Measurements from ENCODE around the gene TDRD1. TPM values are rescaled to one million over a fixed set of nuclear protein-coding genes. Genes with fewer than 3 reads are reported as not detected.

The TDRD1 gene
- total and polyA plus RNA-seq, 2 donors (not counting 3 experiments of a cell fraction or from before 2014, with no cell fraction given), result not detected

DNA sequence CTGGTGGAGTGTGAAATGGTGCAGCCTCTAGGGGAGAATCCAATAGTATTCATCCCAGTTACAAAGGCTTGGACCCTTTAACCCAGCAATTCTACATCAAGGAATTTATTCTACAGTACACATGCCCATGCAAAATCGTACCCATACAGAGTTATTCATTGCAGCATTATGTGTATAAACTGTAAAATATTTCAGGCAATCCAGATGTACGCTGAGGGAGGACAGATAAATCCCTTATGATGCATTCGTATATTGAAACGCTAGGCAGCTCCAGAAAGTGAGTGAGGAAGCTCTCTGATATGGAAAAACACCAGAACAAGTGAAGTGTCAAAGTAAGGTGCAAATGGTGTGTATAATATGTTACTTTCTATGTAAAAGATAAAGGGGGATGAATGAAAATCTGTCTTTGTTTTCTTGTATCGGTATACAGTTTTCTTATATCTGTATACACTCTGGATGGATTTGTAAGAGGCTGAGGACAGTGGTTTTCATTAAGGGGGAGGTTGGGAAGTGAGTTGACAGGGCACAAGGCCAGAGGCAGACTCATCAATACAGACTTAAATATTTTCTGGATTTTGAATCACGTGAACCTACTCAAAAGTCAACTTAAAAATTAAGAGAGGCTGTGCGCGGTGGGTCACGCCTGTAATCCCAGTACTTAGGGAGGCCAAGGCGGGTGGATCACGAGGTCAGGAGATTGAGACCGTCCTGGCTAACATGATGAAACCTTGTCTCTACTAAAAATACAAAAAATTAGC lies 77.0 kb downstream of the TDRD1 start:
- Histone ChIP-seq H3K4me2 (ENCODE audit: insufficient read depth, low read length) (no peak overlapping the region), H3K36me3 (ENCODE audit: control insufficient read depth in 2 of 2, extremely low read depth in 1 of 2, insufficient read depth in 2 of 2, low read length in 2 of 2) (no peaks in the 10 kb centered on the region), H3K27ac (ENCODE audit: insufficient read depth, low read depth, low read length) (no peak overlapping the region), H3K9me3 (replicated peaks; ENCODE audit: control insufficient read depth, insufficient read depth, low read length) (no peaks in the 10 kb centered on the region), H4K20me1 (replicated peaks; ENCODE audit: control insufficient read depth, extremely low read depth, insufficient read depth, low read length) (no peaks in the 10 kb centered on the region), H3K9me1 (replicated peaks; ENCODE audit: control insufficient read depth, extremely low read depth, insufficient read depth, low read length) (no peaks in the 10 kb centered on the region), H3K4me3 (replicated peaks in 1 of 3; ENCODE audit: insufficient read depth in 1 of 3, low read depth in 1 of 3, low read length in 3 of 3) (no peak overlapping the region), H3K9ac (replicated peaks; ENCODE audit: extremely low read depth, insufficient read depth, low read length) (no peak overlapping the region), H3K27me3 (ENCODE audit: control insufficient read depth in 2 of 2, insufficient read depth in 2 of 2, low read length in 2 of 2) (no peaks in the 10 kb centered on the region), H3K4me1 (ENCODE audit: control insufficient read depth, extremely low read depth, insufficient read depth, low read length) (no peaks in the 10 kb centered on the region), H3K79me2 (ENCODE audit: control insufficient read depth, insufficient read depth, low read length) (no peaks in the 10 kb centered on the region), H2AFZ (ENCODE audit: low read depth, low read length) (no peak overlapping the region)
- ChIA-PET POLR2A (no interaction called here), CTCF (no interaction called here)
- intact Hi-C loops (cut with micrococcal nuclease), result no loop called here
- TF ChIP-seq JUN (IDR thresholded peaks at IDR 0.05; ENCODE audit: borderline replicate concordance, insufficient read depth, insufficient read length, low read depth) (no peak), EZH2 (IDR thresholded peaks at IDR 0.05; ENCODE audit: borderline replicate concordance, low read depth, low read length, severe bottlenecking) (no peak), FOS (IDR thresholded peaks at IDR 0.05; ENCODE audit: borderline replicate concordance, insufficient read depth, low read length) (no peak), POLR2AphosphoS5 (IDR thresholded peaks at IDR 0.05; ENCODE audit: insufficient read depth, low read depth, low read length) (no peak), GATA2 (IDR thresholded peaks at IDR 0.05; ENCODE audit: insufficient read depth, insufficient read length, low read depth, low read length) (no peak), POLR2A (IDR thresholded peaks at IDR 0.05; ENCODE audit: low read depth, low read length) (no peak), MYC (IDR thresholded peaks at IDR 0.05; ENCODE audit: low read depth, low read length) (no peak)
- TF ChIP-seq, protein P1, sequence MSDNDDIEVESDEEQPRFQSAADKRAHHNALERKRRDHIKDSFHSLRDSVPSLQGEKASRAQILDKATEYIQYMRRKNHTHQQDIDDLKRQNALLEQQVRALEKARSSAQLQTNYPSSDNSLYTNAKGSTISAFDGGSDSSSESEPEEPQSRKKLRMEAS (IDR thresholded peaks at IDR 0.05; ENCODE audit: insufficient read depth, insufficient read length), result no peak
- TF ChIP-seq, protein P2, sequence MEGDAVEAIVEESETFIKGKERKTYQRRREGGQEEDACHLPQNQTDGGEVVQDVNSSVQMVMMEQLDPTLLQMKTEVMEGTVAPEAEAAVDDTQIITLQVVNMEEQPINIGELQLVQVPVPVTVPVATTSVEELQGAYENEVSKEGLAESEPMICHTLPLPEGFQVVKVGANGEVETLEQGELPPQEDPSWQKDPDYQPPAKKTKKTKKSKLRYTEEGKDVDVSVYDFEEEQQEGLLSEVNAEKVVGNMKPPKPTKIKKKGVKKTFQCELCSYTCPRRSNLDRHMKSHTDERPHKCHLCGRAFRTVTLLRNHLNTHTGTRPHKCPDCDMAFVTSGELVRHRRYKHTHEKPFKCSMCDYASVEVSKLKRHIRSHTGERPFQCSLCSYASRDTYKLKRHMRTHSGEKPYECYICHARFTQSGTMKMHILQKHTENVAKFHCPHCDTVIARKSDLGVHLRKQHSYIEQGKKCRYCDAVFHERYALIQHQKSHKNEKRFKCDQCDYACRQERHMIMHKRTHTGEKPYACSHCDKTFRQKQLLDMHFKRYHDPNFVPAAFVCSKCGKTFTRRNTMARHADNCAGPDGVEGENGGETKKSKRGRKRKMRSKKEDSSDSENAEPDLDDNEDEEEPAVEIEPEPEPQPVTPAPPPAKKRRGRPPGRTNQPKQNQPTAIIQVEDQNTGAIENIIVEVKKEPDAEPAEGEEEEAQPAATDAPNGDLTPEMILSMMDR (IDR thresholded peaks at IDR 0.05; ENCODE audit: extremely low read depth in 1 of 2, insufficient read depth in 1 of 2, low read depth in 1 of 2, low read length in 2 of 2), result no peak
- dilution Hi-C loops (cut with MboI; ENCODE audit: extremely low pct_ligation_motif_present, low sequenced_read_pairs), result no loop called here
- DNase-seq (ENCODE audit: low read depth, low spot score) (no peak), FAIRE-seq (no peak)
- BruUV-seq (replicated peaks), result no TSS peak
